ENCODE data around the gene UBR4. TPM values are rescaled to one million over a fixed set of nuclear protein-coding genes. Genes with fewer than 3 reads are reported as not detected.

UBR4 gene
- total RNA-seq, 1 experiment from 2014 or later, result 126 TPM

GRCh38 chr1:19072285-19072981 lies 137.6 kb downstream of the UBR4 start:
- H3K27ac ChIP-seq (ENCODE audit: low read length), result no peak overlapping the region
- no peak for ATAC-seq
- in situ Hi-C loops (cut with HindIII; ENCODE audit: low pct_unique_long_range_greater_than_20kb, low sequenced_read_pairs) (no loop called here), intact Hi-C loops (cut with micrococcal nuclease; ENCODE audit: unreplicated experiment) (loop anchor here (10.0 kb wide), 1 partner anchor 118 kb away; the partner anchor contains the start of gene IFFO2)
- H3K36me3 ChIP-seq (ENCODE audit: control insufficient read depth, insufficient read depth, low read length), result peaks cover 8% of the 10 kb centered on the region
- TF ChIP-seq SIN3A (IDR thresholded peaks at IDR 0.05; ENCODE audit: borderline replicate concordance, insufficient read depth, low read depth, low read length), result no peak
- no peak for TF ChIP-seq CTCF (IDR thresholded peaks at IDR 0.05)
- no peak for TF ChIP-seq REST (IDR thresholded peaks at IDR 0.05; ENCODE audit: insufficient read depth in 1 of 2, low read depth in 2 of 2, low read length in 1 of 2)
- no peak for TF ChIP-seq POLR2AphosphoS5 (IDR thresholded peaks at IDR 0.05; ENCODE audit: low read depth, low read length)
- H3K27me3 ChIP-seq (ENCODE audit: control insufficient read depth, insufficient read depth, low read length), result no peaks in the 10 kb centered on the region
- H3K4me3 ChIP-seq (ENCODE audit: low read depth in 2 of 2, low read length in 2 of 2), result no peak overlapping the region
- peaks cover 35% of the 10 kb centered on the region for H3K4me1 ChIP-seq (ENCODE audit: control insufficient read depth, insufficient read depth, low read length)
- H3K9me3 ChIP-seq (ENCODE audit: control insufficient read depth, insufficient read depth, low read depth, low read length), result no peaks in the 10 kb centered on the region
- CTCF ChIA-PET, result interaction anchor here (0.6 to 0.8 kb wide), 2 partner anchors 116 to 158 kb away, joined by 3 read pairs; partner anchors contain the start of gene IFFO2
- POLR2A ChIA-PET, result no interaction called here
- BruUV-seq (replicated peaks), result no TSS peak
- DNase-seq (ENCODE audit: low read depth, low spot score), result no peak

GRCh38 chr1:19071674-19072281 lies 138.3 kb downstream of the UBR4 start:
- no peak for TF ChIP-seq SIN3A (IDR thresholded peaks at IDR 0.05; ENCODE audit: borderline replicate concordance, insufficient read depth, low read depth, low read length)
- no peak for TF ChIP-seq REST (IDR thresholded peaks at IDR 0.05; ENCODE audit: insufficient read depth in 1 of 2, low read depth in 2 of 2, low read length in 1 of 2)
- no peak for TF ChIP-seq TCF7L2 (IDR thresholded peaks at IDR 0.05; ENCODE audit: low read depth, low read length)
- TF ChIP-seq CTCF (IDR thresholded peaks at IDR 0.05), result no peak
- TF ChIP-seq POLR2AphosphoS5 (IDR thresholded peaks at IDR 0.05; ENCODE audit: low read depth, low read length), result no peak
- ATAC-seq (no peak), DNase-seq (ENCODE audit: low read depth, low spot score) (no peak)
- no peak overlapping the region for H3K27ac ChIP-seq (ENCODE audit: low read length)
- peaks cover 42% of the 10 kb centered on the region for H3K4me1 ChIP-seq (ENCODE audit: control insufficient read depth, insufficient read depth, low read length)
- in situ Hi-C loops (cut with HindIII; ENCODE audit: low pct_unique_long_range_greater_than_20kb, low sequenced_read_pairs) (no loop called here), intact Hi-C loops (cut with micrococcal nuclease; ENCODE audit: unreplicated experiment) (loop anchor here (10.0 kb wide), 1 partner anchor 117 kb away; the partner anchor contains the start of gene IFFO2)
- H3K4me3 ChIP-seq (ENCODE audit: low read depth in 2 of 2, low read length in 2 of 2), result no peak overlapping the region
- no peaks in the 10 kb centered on the region for H3K27me3 ChIP-seq (ENCODE audit: control insufficient read depth, insufficient read depth, low read length)
- no peaks in the 10 kb centered on the region for H3K9me3 ChIP-seq (ENCODE audit: control insufficient read depth, insufficient read depth, low read depth, low read length)
- peaks cover 8% of the 10 kb centered on the region for H3K36me3 ChIP-seq (ENCODE audit: control insufficient read depth, insufficient read depth, low read length)
- ChIA-PET POLR2A (no interaction called here), CTCF (no interaction called here)
- no TSS peak for BruUV-seq (replicated peaks)

Data from Panc1 (cell line).